ENCODE measurements around the gene MACO1. TPM values are rescaled to one million over a fixed set of nuclear protein-coding genes. Genes with fewer than 3 reads are reported as not detected.

MACO1 gene
- total and polyA plus RNA-seq, 2 of the 13 experiments (the other 11 are each of a cell fraction or from before 2014, with no cell fraction given) = 9.7 to 17.0 TPM

GRCh38 chr1:25450891-25451290, 20.2 kb downstream of the MACO1 start (continued):
- TF ChIP-seq SKIL (CRISPR knock-in tag; IDR thresholded peaks at IDR 0.05; ENCODE audit: borderline replicate concordance) (no peak), ZNF142 (CRISPR knock-in tag; IDR thresholded peaks at IDR 0.05) (no peak), PTBP1 (IDR thresholded peaks at IDR 0.05; ENCODE audit: low read depth, low read length, poor library complexity, severe bottlenecking) (no peak), ZNF720 (CRISPR knock-in tag; IDR thresholded peaks at IDR 0.05) (no peak), THYN1 (CRISPR knock-in tag; IDR thresholded peaks at IDR 0.05; ENCODE audit: borderline replicate concordance, low read depth) (no peak), WIZ (CRISPR knock-in tag; IDR thresholded peaks at IDR 0.05) (no peak), ELF1 (CRISPR knock-in tag; IDR thresholded peaks at IDR 0.05) (no peak), CAMTA2 (CRISPR knock-in tag; IDR thresholded peaks at IDR 0.05; ENCODE audit: borderline replicate concordance) (no peak)

Data from HepG2 (cell line).